ENCODE measurements around the gene POLR3K. TPM values are rescaled to one million over a fixed set of nuclear protein-coding genes. Genes with fewer than 3 reads are reported as not detected.
A peak's percentile ranks its signal among the peaks of the same experiment; 100 is the strongest.

The POLR3K gene
- total RNA-seq, 1 experiment from 2014 or later = 40.1 TPM

DNA sequence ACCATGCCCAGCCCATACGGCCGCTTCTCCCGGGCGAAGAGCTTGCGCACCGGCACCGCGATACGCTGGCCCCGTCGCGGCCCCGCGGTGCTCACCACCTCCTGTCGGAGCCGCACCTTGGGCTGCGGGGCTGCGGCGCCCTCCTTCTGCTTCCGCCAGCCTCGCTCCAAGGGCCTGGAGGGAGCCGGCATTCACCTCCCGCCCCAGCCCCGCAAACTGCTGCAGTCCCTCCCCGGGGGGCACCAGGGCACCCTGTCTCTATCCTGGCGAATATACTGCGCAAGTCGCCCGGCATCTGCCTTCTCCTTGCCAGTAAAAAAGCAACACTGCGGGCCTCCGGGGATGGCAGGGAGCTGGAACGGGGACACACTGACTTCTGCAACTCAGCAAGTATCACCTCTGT lies 8.5 kb upstream of the POLR3K start:
- Mint-ChIP-seq H3K4me1 (0 out of 2 replicates have a peak, but pooled peaks cover 2% of the 10 kb centered on the region), H3K27ac (no peak overlapping the region), H3K27me3 (ENCODE audit: low read depth) (no peaks in the 10 kb centered on the region), H3K9me3 (no peaks in the 10 kb centered on the region), H3K4me3 (no peak overlapping the region), H3K36me3 (peaks cover 40% of the 10 kb centered on the region)
- no peak for DNase-seq (ENCODE audit: low spot score)
- no peak for ATAC-seq
- TF ChIP-seq FOXP4 (CRISPR knock-in tag; IDR thresholded peaks at IDR 0.05) = no peak
- no peak for TF ChIP-seq FOXJ3 (CRISPR knock-in tag; IDR thresholded peaks at IDR 0.05; ENCODE audit: borderline replicate concordance)
- TF ChIP-seq E2F4 (CRISPR knock-in tag; IDR thresholded peaks at IDR 0.05; ENCODE audit: borderline replicate concordance, low read depth) = no peak
- TF ChIP-seq OVOL2 (CRISPR knock-in tag; IDR thresholded peaks at IDR 0.05; ENCODE audit: borderline replicate concordance) = no peak
- no peak for TF ChIP-seq CREB1 (CRISPR knock-in tag; IDR thresholded peaks at IDR 0.05)
- TF ChIP-seq GRHL2 (CRISPR knock-in tag; IDR thresholded peaks at IDR 0.05; ENCODE audit: insufficient replicate concordance, severe bottlenecking) = no peak
- TF ChIP-seq HMGXB4 (CRISPR knock-in tag; IDR thresholded peaks at IDR 0.05) = no peak
- TF ChIP-seq TP53 (CRISPR knock-in tag; IDR thresholded peaks at IDR 0.05) = no peak
- TF ChIP-seq ZNF121 (CRISPR knock-in tag; IDR thresholded peaks at IDR 0.05) = no peak
- no peak for TF ChIP-seq MYBL2 (CRISPR knock-in tag; IDR thresholded peaks at IDR 0.05)
- TF ChIP-seq GTF2I (CRISPR knock-in tag; conservative IDR thresholded peaks at IDR 0.05) = no peak
- TF ChIP-seq ZBTB43 (CRISPR knock-in tag; IDR thresholded peaks at IDR 0.05) = no peak
- ChIA-PET POLR2A (no interaction called here), CTCF (interaction anchor here (0.7 to 16.9 kb wide), 4 partner anchors 8 to 301 kb away, joined by 3 to 493 read pairs (median 4); partner anchors contain the start of genes POLR3K and SNRNP25)

GRCh38 chr16:60929-61878 lies 7.8 kb upstream of the POLR3K start:
- Mint-ChIP-seq H3K27me3 (ENCODE audit: low read depth) (no peaks in the 10 kb centered on the region), H3K9me3 (no peaks in the 10 kb centered on the region), H3K4me1 (0 out of 2 replicates have a peak, but pooled peaks cover 2% of the 10 kb centered on the region), H3K36me3 (peaks cover 44% of the 10 kb centered on the region), H3K27ac (peak overlapping the region; percentile 45; the same call in 1 of the 2 replicates), H3K4me3 (no peak overlapping the region)
- CTCF ChIA-PET = interaction anchor here (0.7 to 16.9 kb wide), 4 partner anchors 8 to 302 kb away, joined by 3 to 493 read pairs (median 4); partner anchors contain the start of genes POLR3K and SNRNP25
- DNase-seq (ENCODE audit: low spot score) (no peak), ATAC-seq (no peak)
- POLR2A ChIA-PET = no interaction called here
- TF ChIP-seq ZNF512 (CRISPR knock-in tag; IDR thresholded peaks at IDR 0.05; ENCODE audit: borderline replicate concordance) = no peak
- TF ChIP-seq GRHL2 (CRISPR knock-in tag; IDR thresholded peaks at IDR 0.05; ENCODE audit: insufficient replicate concordance, severe bottlenecking) = no peak
- no peak for TF ChIP-seq CBFB (CRISPR knock-in tag; IDR thresholded peaks at IDR 0.05; ENCODE audit: low read depth)
- TF ChIP-seq ETV6 (CRISPR knock-in tag; IDR thresholded peaks at IDR 0.05) = no peak
- TF ChIP-seq ATF1 (CRISPR knock-in tag; IDR thresholded peaks at IDR 0.05) = no peak
- no peak for TF ChIP-seq ZNF396 (CRISPR knock-in tag; IDR thresholded peaks at IDR 0.05; ENCODE audit: borderline replicate concordance)
- no peak for TF ChIP-seq TCF7 (CRISPR knock-in tag; IDR thresholded peaks at IDR 0.05; ENCODE audit: low read depth)
- TF ChIP-seq ZNF263 (CRISPR knock-in tag; IDR thresholded peaks at IDR 0.05; ENCODE audit: low read depth) = no peak
- TF ChIP-seq, protein P1, sequence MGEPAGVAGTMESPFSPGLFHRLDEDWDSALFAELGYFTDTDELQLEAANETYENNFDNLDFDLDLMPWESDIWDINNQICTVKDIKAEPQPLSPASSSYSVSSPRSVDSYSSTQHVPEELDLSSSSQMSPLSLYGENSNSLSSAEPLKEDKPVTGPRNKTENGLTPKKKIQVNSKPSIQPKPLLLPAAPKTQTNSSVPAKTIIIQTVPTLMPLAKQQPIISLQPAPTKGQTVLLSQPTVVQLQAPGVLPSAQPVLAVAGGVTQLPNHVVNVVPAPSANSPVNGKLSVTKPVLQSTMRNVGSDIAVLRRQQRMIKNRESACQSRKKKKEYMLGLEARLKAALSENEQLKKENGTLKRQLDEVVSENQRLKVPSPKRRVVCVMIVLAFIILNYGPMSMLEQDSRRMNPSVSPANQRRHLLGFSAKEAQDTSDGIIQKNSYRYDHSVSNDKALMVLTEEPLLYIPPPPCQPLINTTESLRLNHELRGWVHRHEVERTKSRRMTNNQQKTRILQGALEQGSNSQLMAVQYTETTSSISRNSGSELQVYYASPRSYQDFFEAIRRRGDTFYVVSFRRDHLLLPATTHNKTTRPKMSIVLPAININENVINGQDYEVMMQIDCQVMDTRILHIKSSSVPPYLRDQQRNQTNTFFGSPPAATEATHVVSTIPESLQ (CRISPR knock-in tag; IDR thresholded peaks at IDR 0.05) = no peak
- TF ChIP-seq, protein P2, sequence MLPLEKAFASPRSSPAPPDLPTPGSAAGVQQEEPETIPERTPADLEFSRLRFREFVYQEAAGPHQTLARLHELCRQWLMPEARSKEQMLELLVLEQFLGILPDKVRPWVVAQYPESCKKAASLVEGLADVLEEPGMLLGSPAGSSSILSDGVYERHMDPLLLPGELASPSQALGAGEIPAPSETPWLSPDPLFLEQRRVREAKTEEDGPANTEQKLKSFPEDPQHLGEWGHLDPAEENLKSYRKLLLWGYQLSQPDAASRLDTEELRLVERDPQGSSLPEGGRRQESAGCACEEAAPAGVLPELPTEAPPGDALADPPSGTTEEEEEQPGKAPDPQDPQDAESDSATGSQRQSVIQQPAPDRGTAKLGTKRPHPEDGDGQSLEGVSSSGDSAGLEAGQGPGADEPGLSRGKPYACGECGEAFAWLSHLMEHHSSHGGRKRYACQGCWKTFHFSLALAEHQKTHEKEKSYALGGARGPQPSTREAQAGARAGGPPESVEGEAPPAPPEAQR (CRISPR knock-in tag; IDR thresholded peaks at IDR 0.05) = no peak
- TF ChIP-seq GABPB1 (CRISPR knock-in tag; IDR thresholded peaks at IDR 0.05) = no peak
